ENCODE measurements around the gene SOCS6.

Gene SOCS6

GRCh38 chr18:70295192-70296188 is 6.6 kb downstream of the SOCS6 start:
- H3K4me3 ChIP-seq (ENCODE audit: low read length): no peak overlapping the region

GRCh38 chr18:70296289-70296688 is 7.4 kb downstream of the SOCS6 start:
- no peak for TF ChIP-seq CTCF (IDR thresholded peaks at IDR 0.05; ENCODE audit: insufficient read depth, low read depth, low read length, missing control alignments)
- no peak for DNase-seq (ENCODE audit: low read depth)
- H3K4me3 ChIP-seq (ENCODE audit: low read length): no peak overlapping the region

More at GRCh38 chr18:70295192-70296188, 6.6 kb downstream of the SOCS6 start:
- no peak for TF ChIP-seq CTCF (IDR thresholded peaks at IDR 0.05; ENCODE audit: insufficient read depth, low read depth, low read length, missing control alignments)
- DNase-seq (ENCODE audit: low read depth): no peak

- no peak for TF ChIP-seq CTCF (IDR thresholded peaks at IDR 0.05; ENCODE audit: insufficient read depth, low read depth, low read length, missing control alignments)
- H3K4me3 ChIP-seq (ENCODE audit: low read length): no peak overlapping the region
- DNase-seq (ENCODE audit: low read depth): no peak
Measured at GRCh38 chr18:70296781-70297180, 7.9 kb downstream of the SOCS6 start.

- no peak overlapping the region for H3K4me3 ChIP-seq (ENCODE audit: low read length)
- DNase-seq (ENCODE audit: low read depth): no peak
- TF ChIP-seq CTCF (IDR thresholded peaks at IDR 0.05; ENCODE audit: insufficient read depth, low read depth, low read length, missing control alignments): no peak
Measured at GRCh38 chr18:70299393-70299792, 10.5 kb downstream of the SOCS6 start.

GRCh38 chr18:70301667-70302066 is 12.8 kb downstream of the SOCS6 start:
- no peak for TF ChIP-seq CTCF (IDR thresholded peaks at IDR 0.05; ENCODE audit: insufficient read depth, low read depth, low read length, missing control alignments)

GRCh38 chr18:70308555-70309294 is 19.9 kb downstream of the SOCS6 start:
- H3K4me3 ChIP-seq (ENCODE audit: low read length): no peak overlapping the region
- DNase-seq (ENCODE audit: low read depth): no peak
- TF ChIP-seq CTCF (IDR thresholded peaks at IDR 0.05; ENCODE audit: insufficient read depth, low read depth, low read length, missing control alignments): no peak

More at GRCh38 chr18:70301667-70302066, 12.8 kb downstream of the SOCS6 start:
- no peak for DNase-seq (ENCODE audit: low read depth)
- no peak overlapping the region for H3K4me3 ChIP-seq (ENCODE audit: low read length)
